Erythroblast (primary cell): ENCODE data around the gene CTIF.

ENCODE experiments used
- GATA1 ChIP-seq: IDR thresholded peaks from 2 replicates; pipeline ENCODE4 v1.6.1; 2011; ENCODE audit warnings: low read depth, mild to moderate bottlenecking, control low read depth, low read length, moderate library complexity
- POLR2A ChIP-seq: IDR thresholded peaks from 2 replicates; pipeline ENCODE4 v1.6.1; 2011; ENCODE audit warnings: mild to moderate bottlenecking, low read length

GRCh38 chr18:48765053-48765452 is 226.2 kb downstream of the CTIF start:
- no peak for TF ChIP-seq POLR2A
- no peak for TF ChIP-seq GATA1
